Measurements from ENCODE around the gene KAZN.
"Not testable (repeated sequence)": the region's sequence is repeated elsewhere in the genome, so short reads cannot be mapped to it uniquely, and the experiment has no call there.

Gene KAZN

DNA sequence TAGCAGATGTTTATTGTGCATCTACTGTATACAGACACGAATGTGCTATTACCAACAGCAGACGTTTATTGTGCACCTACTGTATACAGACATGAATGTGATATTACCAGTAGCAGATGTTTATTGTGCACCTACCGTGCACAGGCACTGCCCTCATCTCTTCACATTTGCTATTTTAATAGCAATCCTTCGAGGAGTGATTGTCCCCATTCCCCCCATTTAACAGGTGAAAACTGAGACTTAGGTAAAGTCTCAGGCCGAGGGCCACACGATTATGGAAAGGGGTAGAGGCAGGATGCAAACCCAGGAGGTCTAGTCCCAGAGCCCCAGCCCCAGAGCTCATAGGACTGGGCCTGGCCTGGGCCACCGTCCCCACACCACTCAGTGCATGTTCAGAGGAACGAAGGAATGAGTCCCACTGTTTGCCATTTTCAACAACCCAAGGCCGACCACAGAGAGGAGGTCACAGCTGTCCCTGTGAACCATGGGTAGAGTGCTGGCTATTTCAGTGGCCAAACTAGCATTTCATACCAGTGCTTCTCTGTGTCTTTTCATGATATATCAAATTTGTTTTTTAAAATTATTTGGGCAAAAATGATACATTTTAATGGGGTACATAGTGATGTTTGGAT is 440.6 kb downstream of the KAZN start:
- WGBS = 82% methylated on average over 6 of the region's 9 CpGs
- H3K4ac ChIP-seq (ENCODE audit: low read depth in 1 of 2, low read length in 2 of 2) = no peak overlapping the region

DNA sequence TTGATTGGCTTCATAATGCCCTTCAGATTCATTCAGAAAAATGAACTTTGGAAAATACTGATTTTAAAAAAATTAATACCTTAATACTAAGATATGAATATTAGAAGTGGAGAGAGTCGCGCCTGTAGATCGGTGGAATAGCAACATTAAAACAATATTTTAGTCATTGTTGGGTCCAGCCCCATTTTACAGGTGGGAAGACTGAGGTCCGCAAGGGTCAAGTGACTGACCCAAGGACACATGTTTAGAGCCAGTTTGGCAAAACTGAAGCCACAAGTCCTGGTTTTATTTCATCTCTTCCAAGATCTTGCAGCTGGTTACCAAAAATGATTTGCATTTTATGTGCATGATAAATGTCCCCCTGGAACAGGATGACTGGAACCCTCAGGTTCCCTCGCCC is 441.4 kb downstream of the KAZN start:
- Histone ChIP-seq H2AFZ (ENCODE audit: low read depth, low read length) (no peak overlapping the region), H3K4me2 (ENCODE audit: low read length, poor library complexity, severe bottlenecking) (no peak overlapping the region), H3K27ac (ENCODE audit: low read length, poor library complexity, severe bottlenecking) (no peak overlapping the region), H2BK12ac (ENCODE audit: low read length in 2 of 2) (no peak overlapping the region), H2BK5ac (ENCODE audit: low read depth, low read length, poor library complexity, severe bottlenecking) (no peak overlapping the region), H3K79me1 (replicated peaks; ENCODE audit: low read length, poor library complexity, severe bottlenecking) (peaks cover 24% of the 10 kb centered on the region), H4K8ac (ENCODE audit: low read length) (no peak overlapping the region), H3K14ac (ENCODE audit: low read length in 2 of 2) (no peak overlapping the region), H3K18ac (ENCODE audit: low read depth in 1 of 2, low read length in 2 of 2) (no peak overlapping the region), H3K36me3 (ENCODE audit: control insufficient read depth in 1 of 2, insufficient read depth in 2 of 2, low read depth in 1 of 2, low read length in 2 of 2) (peaks cover 24 to 45% of the 10 kb centered on the region in 2 experiments), H4K91ac (ENCODE audit: low read length) (no peak overlapping the region), H3K4ac (ENCODE audit: low read depth in 1 of 2, low read length in 2 of 2) (no peak overlapping the region), H3K23ac (ENCODE audit: low read length in 2 of 2) (no peak overlapping the region), H2AK5ac (ENCODE audit: low read length, severe bottlenecking) (no peak overlapping the region), H2BK120ac (ENCODE audit: low read depth, low read length) (no peak overlapping the region), H3K9me3 (ENCODE audit: control insufficient read depth, low read length) (no peaks in the 10 kb centered on the region), H3K27me3 (ENCODE audit: control insufficient read depth in 1 of 2, insufficient read depth in 1 of 2, low read length in 2 of 2) (no peaks in the 10 kb centered on the region), H3K4me3 (ENCODE audit: insufficient read depth in 1 of 2, low read depth in 1 of 2, low read length in 2 of 2) (no peak overlapping the region), H3K9ac (ENCODE audit: low read length) (no peak overlapping the region), H2BK15ac (ENCODE audit: low read depth, poor library complexity, severe bottlenecking) (no peak overlapping the region), H3K4me1 (ENCODE audit: control insufficient read depth, insufficient read depth, low read depth, low read length) (peaks cover 7% of the 10 kb centered on the region)
- no peak for DNase-seq
- 100% methylated on average over 5 of the region's 5 CpGs for WGBS

More for the DNA sequence above, 440.6 kb downstream of the KAZN start:
- no peak overlapping the region for H2AK5ac ChIP-seq (ENCODE audit: low read length, severe bottlenecking)
- no peak overlapping the region for H2BK15ac ChIP-seq (ENCODE audit: low read depth, poor library complexity, severe bottlenecking)
- H3K4me2 ChIP-seq (ENCODE audit: low read length, poor library complexity, severe bottlenecking) = no peak overlapping the region
- no peak overlapping the region for H4K8ac ChIP-seq (ENCODE audit: low read length)
- H3K23ac ChIP-seq (ENCODE audit: low read length in 2 of 2) = no peak overlapping the region
- H3K27me3 ChIP-seq (ENCODE audit: control insufficient read depth in 1 of 2, insufficient read depth in 1 of 2, low read length in 2 of 2) = no peaks in the 10 kb centered on the region
- peaks cover 27% of the 10 kb centered on the region for H3K79me1 ChIP-seq (replicated peaks; ENCODE audit: low read length, poor library complexity, severe bottlenecking)
- no peak overlapping the region for H3K27ac ChIP-seq (ENCODE audit: low read length, poor library complexity, severe bottlenecking)
- no peak overlapping the region for H2AFZ ChIP-seq (ENCODE audit: low read depth, low read length)
- H2BK12ac ChIP-seq (ENCODE audit: low read length in 2 of 2) = no peak overlapping the region
- H3K9me3 ChIP-seq (ENCODE audit: control insufficient read depth, low read length) = no peaks in the 10 kb centered on the region
- no peak for DNase-seq
- H3K4me3 ChIP-seq (ENCODE audit: insufficient read depth in 1 of 2, low read depth in 1 of 2, low read length in 2 of 2) = no peak overlapping the region
- no peak overlapping the region for H4K91ac ChIP-seq (ENCODE audit: low read length)
- no peak overlapping the region for H2BK120ac ChIP-seq (ENCODE audit: low read depth, low read length)
- peaks cover 12% of the 10 kb centered on the region for H3K4me1 ChIP-seq (ENCODE audit: control insufficient read depth, insufficient read depth, low read depth, low read length)
- H3K9ac ChIP-seq (ENCODE audit: low read length) = no peak overlapping the region
- no peak overlapping the region for H2BK5ac ChIP-seq (ENCODE audit: low read depth, low read length, poor library complexity, severe bottlenecking)
- no peak overlapping the region for H3K18ac ChIP-seq (ENCODE audit: low read depth in 1 of 2, low read length in 2 of 2)
- H3K36me3 ChIP-seq (ENCODE audit: control insufficient read depth in 1 of 2, insufficient read depth in 2 of 2, low read depth in 1 of 2, low read length in 2 of 2) = peaks cover 24 to 44% of the 10 kb centered on the region in 2 experiments
- H3K14ac ChIP-seq (ENCODE audit: low read length in 2 of 2) = no peak overlapping the region

DNA sequence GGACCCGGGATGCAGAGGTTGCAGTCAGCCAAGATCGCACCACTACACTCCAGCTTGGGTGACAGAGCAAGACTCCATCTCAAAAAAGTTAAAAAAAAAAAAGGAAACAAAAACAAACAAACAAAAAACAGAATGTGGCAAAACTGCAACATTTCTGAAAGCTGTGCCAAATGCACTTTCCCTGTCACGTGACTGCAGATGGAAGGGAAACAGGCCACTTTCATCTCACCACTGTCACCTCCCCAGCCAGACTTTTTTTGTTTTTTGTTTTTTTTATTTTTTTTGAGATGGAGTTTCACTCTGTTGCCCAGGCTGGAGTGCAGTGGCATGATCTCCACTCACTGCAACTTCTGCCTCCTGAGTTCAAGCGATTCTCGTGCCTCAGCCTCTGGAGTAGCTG is 442.2 kb downstream of the KAZN start:
- not testable (repeated sequence) for H2BK12ac ChIP-seq (ENCODE audit: low read length in 2 of 2); DNase-seq

DNA sequence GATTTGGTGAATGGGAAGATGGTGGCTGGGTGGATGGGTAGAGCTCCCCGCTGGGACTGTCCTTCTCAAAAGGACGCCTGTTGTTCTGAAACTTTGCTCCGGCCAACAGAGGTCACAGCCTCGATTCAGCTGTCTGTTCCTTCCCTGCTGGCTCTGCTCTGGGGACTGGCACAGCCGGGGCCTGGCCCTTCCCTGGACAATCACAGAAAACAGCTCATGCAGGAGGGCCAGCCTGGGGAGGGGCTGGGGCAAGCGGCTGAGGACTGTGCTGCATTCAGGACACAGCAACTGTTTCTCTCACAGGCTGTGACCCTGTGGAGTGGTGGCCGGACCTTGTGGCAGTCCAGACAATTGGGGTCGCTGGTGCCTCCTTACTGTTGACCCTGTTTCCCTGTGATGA is 444.4 kb downstream of the KAZN start:
- no peak overlapping the region for H2AFZ ChIP-seq (ENCODE audit: low read depth, low read length)
- no peak overlapping the region for H3K4ac ChIP-seq (ENCODE audit: low read depth in 1 of 2, low read length in 2 of 2)
- DNase-seq = no peak
- no peak overlapping the region for H3K9ac ChIP-seq (ENCODE audit: low read length)
- H3K18ac ChIP-seq (ENCODE audit: low read depth in 1 of 2, low read length in 2 of 2) = no peak overlapping the region
- H4K8ac ChIP-seq (ENCODE audit: low read length) = no peak overlapping the region
- no peak overlapping the region for H2BK12ac ChIP-seq (ENCODE audit: low read length in 2 of 2)
- H3K27ac ChIP-seq (ENCODE audit: low read length, poor library complexity, severe bottlenecking) = no peak overlapping the region
- no peak overlapping the region for H2BK5ac ChIP-seq (ENCODE audit: low read depth, low read length, poor library complexity, severe bottlenecking)
- no peak overlapping the region for H4K91ac ChIP-seq (ENCODE audit: low read length)
- no peak overlapping the region for H2BK15ac ChIP-seq (ENCODE audit: low read depth, poor library complexity, severe bottlenecking)
- no peak overlapping the region for H3K4me2 ChIP-seq (ENCODE audit: low read length, poor library complexity, severe bottlenecking)
- H3K9me3 ChIP-seq (ENCODE audit: control insufficient read depth, low read length) = no peaks in the 10 kb centered on the region
- H3K79me1 ChIP-seq (replicated peaks; ENCODE audit: low read length, poor library complexity, severe bottlenecking) = peaks cover 20% of the 10 kb centered on the region
- no peak overlapping the region for H2AK5ac ChIP-seq (ENCODE audit: low read length, severe bottlenecking)
- H2BK120ac ChIP-seq (ENCODE audit: low read depth, low read length) = no peak overlapping the region
- no peaks in the 10 kb centered on the region for H3K27me3 ChIP-seq (ENCODE audit: control insufficient read depth in 1 of 2, insufficient read depth in 1 of 2, low read length in 2 of 2)
- peaks cover 9% of the 10 kb centered on the region for H3K4me1 ChIP-seq (ENCODE audit: control insufficient read depth, insufficient read depth, low read depth, low read length)
- no peak overlapping the region for H3K23ac ChIP-seq (ENCODE audit: low read length in 2 of 2)
- peaks cover 21 to 37% of the 10 kb centered on the region in 2 experiments for H3K36me3 ChIP-seq (ENCODE audit: control insufficient read depth in 1 of 2, insufficient read depth in 2 of 2, low read depth in 1 of 2, low read length in 2 of 2)
- 89% methylated on average over 8 of the region's 8 CpGs for WGBS
- H3K14ac ChIP-seq (ENCODE audit: low read length in 2 of 2) = no peak overlapping the region
- H3K4me3 ChIP-seq (ENCODE audit: insufficient read depth in 1 of 2, low read depth in 1 of 2, low read length in 2 of 2) = no peak overlapping the region

More for the DNA sequence above, 442.2 kb downstream of the KAZN start:
- not testable (repeated sequence) for H2BK15ac ChIP-seq (ENCODE audit: low read depth, poor library complexity, severe bottlenecking); H4K91ac ChIP-seq (ENCODE audit: low read length); H3K23ac ChIP-seq (ENCODE audit: low read length in 2 of 2); H2BK120ac ChIP-seq (ENCODE audit: low read depth, low read length); H3K27ac ChIP-seq (ENCODE audit: low read length, poor library complexity, severe bottlenecking); H2AK5ac ChIP-seq (ENCODE audit: low read length, severe bottlenecking); H3K4me3 ChIP-seq (ENCODE audit: insufficient read depth in 1 of 2, low read depth in 1 of 2, low read length in 2 of 2); H3K4ac ChIP-seq (ENCODE audit: low read depth in 1 of 2, low read length in 2 of 2); H2BK5ac ChIP-seq (ENCODE audit: low read depth, low read length, poor library complexity, severe bottlenecking); H3K4me2 ChIP-seq (ENCODE audit: low read length, poor library complexity, severe bottlenecking); H3K4me1 ChIP-seq (ENCODE audit: control insufficient read depth, insufficient read depth, low read depth, low read length); H3K14ac ChIP-seq (ENCODE audit: low read length in 2 of 2); H3K9ac ChIP-seq (ENCODE audit: low read length); H2AFZ ChIP-seq (ENCODE audit: low read depth, low read length); H4K8ac ChIP-seq (ENCODE audit: low read length); H3K27me3 ChIP-seq (ENCODE audit: control insufficient read depth in 1 of 2, insufficient read depth in 1 of 2, low read length in 2 of 2); H3K9me3 ChIP-seq (ENCODE audit: control insufficient read depth, low read length); H3K18ac ChIP-seq (ENCODE audit: low read depth in 1 of 2, low read length in 2 of 2)
- H3K79me1 ChIP-seq (replicated peaks; ENCODE audit: low read length, poor library complexity, severe bottlenecking) = peaks cover 22% of the 10 kb centered on the region
- 100% methylated on average over 4 of the region's 5 CpGs for WGBS
- H3K36me3 ChIP-seq (ENCODE audit: control insufficient read depth in 1 of 2, insufficient read depth in 2 of 2, low read depth in 1 of 2, low read length in 2 of 2) = peaks cover 24 to 41% of the 10 kb centered on the region in 2 experiments
